HEK293T (cell line): Measurements from ENCODE around the gene CSNK1G1.
"Not testable (repeated sequence)": the region's sequence is repeated elsewhere in the genome, so short reads cannot be mapped to it uniquely, and the experiment has no call there.

Source experiments
- CTCF ChIA-PET: fragments of 350-600 bp; formaldehyde crosslinking; extraction: SDS; loops from one replicate; lab custom pipeline; 2021; ENCODE audit warnings: antibody characterized with exemption, inconsistent platforms; lab: Yijun Ruan, JAX
- POLR2A ChIA-PET: fragments of 350-600 bp; formaldehyde crosslinking; extraction: SDS; loops from one replicate; lab custom pipeline; 2020; ENCODE audit warnings: antibody characterized with exemption, inconsistent platforms; lab: Yijun Ruan, JAX
- DNase-seq: peaks from one replicate; pipeline ENCODE4 v3.0.0; 2012; ENCODE audit warnings: mixed read lengths; ENCODE audit errors: extremely low spot score
- ARNT ChIP-seq: fragments of 450-650 bp; IDR thresholded peaks from 2 replicates; pipeline ENCODE4 v1.6.1; 2017; ENCODE audit warnings: mild to moderate bottlenecking
- BHLHE40 ChIP-seq: fragments of 450-650 bp; IDR thresholded peaks from 2 replicates; pipeline ENCODE4 v1.6.1; 2016; ENCODE audit warnings: mild to moderate bottlenecking, moderate library complexity, borderline replicate concordance
- CTBP1 ChIP-seq: fragments of 450-650 bp; IDR thresholded peaks from 2 replicates; pipeline ENCODE4 v1.6.1; 2016; ENCODE audit warnings: borderline replicate concordance
- ELF4 ChIP-seq: fragments of 450-650 bp; IDR thresholded peaks from 2 replicates; pipeline ENCODE4 v1.6.1; 2017; ENCODE audit warnings: antibody characterized with exemption
- FOXA1 ChIP-seq: fragments of 450-650 bp; IDR thresholded peaks from 2 replicates; pipeline ENCODE4 v1.6.1; 2016; ENCODE audit warnings: mild to moderate bottlenecking
- FOXK2 ChIP-seq: fragments of 450-650 bp; IDR thresholded peaks from 2 replicates; pipeline ENCODE4 v1.6.1; 2016; ENCODE audit warnings: mild to moderate bottlenecking
- FOXM1 ChIP-seq: fragments of 450-650 bp; IDR thresholded peaks from 2 replicates; pipeline ENCODE4 v1.6.1; 2017; ENCODE audit warnings: mild to moderate bottlenecking, borderline replicate concordance
- HDGF ChIP-seq: fragments of 450-650 bp; IDR thresholded peaks from 2 replicates; pipeline ENCODE4 v1.6.1; 2017; ENCODE audit warnings: antibody characterized with exemption, borderline replicate concordance
- L3MBTL2 ChIP-seq: fragments of 450-650 bp; conservative IDR thresholded peaks from 2 replicates; pipeline ENCODE4 v1.6.1; 2016; ENCODE audit warnings: mild to moderate bottlenecking
- LEF1 ChIP-seq: fragments of 450-650 bp; IDR thresholded peaks from 2 replicates; pipeline ENCODE4 v1.6.1; 2017; ENCODE audit warnings: mild to moderate bottlenecking, borderline replicate concordance
- NFRKB ChIP-seq: fragments of 450-650 bp; IDR thresholded peaks from 2 replicates; pipeline ENCODE4 v1.6.1; 2016; ENCODE audit warnings: mild to moderate bottlenecking, moderate library complexity
- SP1 ChIP-seq: fragments of 450-650 bp; IDR thresholded peaks from 2 replicates; pipeline ENCODE4 v1.6.1; 2017
- SUZ12 ChIP-seq: fragments of 450-650 bp; IDR thresholded peaks from 2 replicates; pipeline ENCODE4 v1.6.1; 2016; ENCODE audit warnings: mild to moderate bottlenecking
- TARDBP ChIP-seq: fragments of 450-650 bp; IDR thresholded peaks from 2 replicates; pipeline ENCODE4 v1.6.1; 2016
- ZNF384 ChIP-seq: fragments of 450-650 bp; IDR thresholded peaks from 2 replicates; pipeline ENCODE4 v1.6.1; 2016
- TF ChIP-seq, protein P1 (sequence below): fragments of 450-650 bp; IDR thresholded peaks from 2 replicates; pipeline ENCODE4 v1.6.1; 2016

Gene CSNK1G1

DNA sequence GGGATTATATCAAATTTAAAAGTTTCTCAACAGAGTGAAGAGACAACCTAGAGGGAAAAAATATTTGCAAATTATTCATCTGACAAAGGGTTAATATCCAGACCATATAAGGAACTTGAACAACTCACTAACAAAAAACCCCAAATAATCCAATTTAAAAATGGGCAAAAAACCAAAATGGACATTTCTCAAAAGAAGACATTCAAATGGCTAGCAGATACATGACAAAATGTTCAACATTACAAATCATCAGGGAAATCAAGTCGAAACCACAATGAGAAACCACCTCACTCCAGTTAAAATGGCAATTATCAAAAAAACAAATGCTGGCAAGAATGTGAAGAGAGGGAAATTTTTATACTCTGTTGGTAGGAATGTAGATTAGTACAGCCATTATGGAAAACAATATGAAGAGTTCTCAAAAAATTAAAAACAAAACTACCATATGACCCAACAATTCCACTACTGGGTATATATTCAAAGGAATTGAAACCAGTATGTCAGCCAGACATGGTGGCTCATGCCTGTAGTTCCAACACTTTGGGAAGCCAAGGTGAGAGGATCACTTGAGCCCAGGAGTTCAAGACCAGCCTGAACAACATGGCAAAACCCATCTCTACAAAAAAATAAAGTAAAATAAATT, 88.5 kb downstream of the CSNK1G1 start:
- ChIA-PET CTCF (no interaction called here), POLR2A (no interaction called here)
- no peak for DNase-seq
- TF ChIP-seq FOXK2 = no peak
- TF ChIP-seq LEF1 = no peak
- TF ChIP-seq SP1 = no peak
- no peak for TF ChIP-seq ARNT
- TF ChIP-seq FOXM1 = no peak
- no peak for TF ChIP-seq L3MBTL2
- TF ChIP-seq, protein P1, sequence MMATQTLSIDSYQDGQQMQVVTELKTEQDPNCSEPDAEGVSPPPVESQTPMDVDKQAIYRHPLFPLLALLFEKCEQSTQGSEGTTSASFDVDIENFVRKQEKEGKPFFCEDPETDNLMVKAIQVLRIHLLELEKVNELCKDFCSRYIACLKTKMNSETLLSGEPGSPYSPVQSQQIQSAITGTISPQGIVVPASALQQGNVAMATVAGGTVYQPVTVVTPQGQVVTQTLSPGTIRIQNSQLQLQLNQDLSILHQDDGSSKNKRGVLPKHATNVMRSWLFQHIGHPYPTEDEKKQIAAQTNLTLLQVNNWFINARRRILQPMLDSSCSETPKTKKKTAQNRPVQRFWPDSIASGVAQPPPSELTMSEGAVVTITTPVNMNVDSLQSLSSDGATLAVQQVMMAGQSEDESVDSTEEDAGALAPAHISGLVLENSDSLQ = no peak
- no peak for TF ChIP-seq HDGF
- TF ChIP-seq NFRKB = no peak
- TF ChIP-seq BHLHE40 = no peak
- no peak for TF ChIP-seq SUZ12
- no peak for TF ChIP-seq CTBP1
- TF ChIP-seq ZNF384 = no peak
- no peak for TF ChIP-seq ELF4
- no peak for TF ChIP-seq TARDBP
- TF ChIP-seq FOXA1 = no peak

DNA sequence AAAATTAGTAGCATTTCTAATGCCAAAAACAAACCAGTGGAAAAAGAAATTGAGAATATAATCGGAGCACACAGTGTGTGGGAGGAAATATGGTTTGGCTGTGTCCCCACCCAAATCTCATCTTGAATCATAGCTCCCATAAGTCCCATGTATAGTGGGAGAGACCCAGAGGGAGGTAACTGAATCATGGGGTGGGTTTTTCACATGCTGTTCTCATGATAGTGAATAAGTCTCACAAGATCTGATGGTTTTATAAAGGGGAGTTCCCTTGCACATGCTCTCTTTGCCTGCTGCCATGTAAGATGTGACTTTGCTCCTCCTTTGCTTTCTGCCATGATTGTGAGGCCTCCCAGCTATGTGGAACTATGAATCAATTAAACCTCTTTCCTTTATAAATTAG, 90.8 kb downstream of the CSNK1G1 start:
- CTCF ChIA-PET, DNase-seq, POLR2A ChIA-PET: not testable (repeated sequence)

DNA sequence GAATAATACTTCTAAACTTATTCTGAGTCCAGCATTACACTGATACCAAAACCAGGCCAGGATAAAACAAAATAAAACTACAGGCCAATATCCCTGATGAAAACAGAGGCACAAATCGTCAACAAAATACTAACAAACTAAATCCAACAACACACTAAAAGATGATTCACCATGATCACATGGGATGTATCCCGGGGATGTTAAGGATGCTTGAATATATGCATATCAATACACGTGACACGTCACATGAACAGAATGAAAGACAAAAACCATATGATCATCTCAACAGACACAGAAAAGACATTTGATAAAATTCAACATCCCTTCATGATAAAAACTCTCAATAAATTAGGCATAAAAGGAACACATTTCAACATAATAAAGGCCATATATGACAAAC, 91.5 kb downstream of the CSNK1G1 start:
- ChIA-PET CTCF (no interaction called here), POLR2A (no interaction called here)
- no peak for TF ChIP-seq FOXK2
- TF ChIP-seq SP1 = no peak
- TF ChIP-seq ELF4 = no peak
- no peak for TF ChIP-seq SUZ12
- no peak for DNase-seq

DNA sequence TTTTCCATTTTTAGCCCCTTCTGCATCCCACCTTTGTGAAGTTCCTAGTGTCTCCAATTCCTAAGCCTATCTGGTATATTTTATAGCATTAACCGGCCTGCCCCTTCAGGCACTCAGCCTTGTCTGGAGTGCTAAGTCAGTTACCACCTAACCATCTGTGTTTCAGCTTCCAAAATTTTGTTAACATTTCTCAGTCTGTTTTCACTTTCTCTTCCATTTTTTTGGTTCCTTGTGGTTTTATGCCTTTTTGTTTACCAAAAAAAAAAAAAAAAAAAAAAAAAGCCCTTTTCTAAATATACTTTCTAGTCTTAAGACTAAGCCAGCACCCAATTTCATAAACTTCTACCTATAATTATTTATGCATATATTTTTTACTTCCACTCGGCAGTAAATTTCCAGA, 92.4 kb downstream of the CSNK1G1 start:
- DNase-seq = no peak
- TF ChIP-seq NFRKB = no peak
- TF ChIP-seq SUZ12 = no peak
- no peak for TF ChIP-seq SP1
- no peak for TF ChIP-seq ARNT
- no peak for TF ChIP-seq FOXA1
- no peak for TF ChIP-seq HDGF
- no peak for TF ChIP-seq FOXM1
- TF ChIP-seq CTBP1 = no peak
- TF ChIP-seq, protein P1 = no peak
- no peak for TF ChIP-seq L3MBTL2
- TF ChIP-seq LEF1 = no peak
- TF ChIP-seq ELF4 = no peak
- TF ChIP-seq BHLHE40 = no peak
- TF ChIP-seq FOXK2 = no peak
- TF ChIP-seq ZNF384 = no peak
- TF ChIP-seq TARDBP = no peak
- CTCF ChIA-PET = no interaction called here
- POLR2A ChIA-PET = no interaction called here

DNA sequence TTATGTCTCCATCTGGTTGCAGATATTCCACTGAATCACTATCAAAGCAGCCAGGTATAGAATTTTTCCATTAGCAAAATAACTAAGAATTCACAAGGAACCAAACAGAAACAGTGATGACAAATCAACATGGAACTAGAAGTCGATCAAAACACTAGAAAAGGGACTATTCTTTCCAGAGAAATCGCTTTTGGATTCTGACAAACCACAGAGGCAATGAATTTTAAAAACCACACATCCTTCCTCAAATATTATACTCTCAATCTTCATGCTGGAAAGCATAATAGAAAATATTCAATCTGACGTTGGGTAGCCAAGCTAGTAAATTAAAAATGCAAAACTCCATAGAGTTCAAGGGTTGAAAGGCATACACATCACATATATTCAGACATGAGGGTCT, 99.9 kb downstream of the CSNK1G1 start:
- TF ChIP-seq NFRKB (no peak), LEF1 (no peak), HDGF (no peak), ELF4 (no peak), ARNT (no peak), FOXK2 (no peak), BHLHE40 (no peak), SUZ12 (no peak), FOXM1 (no peak), TARDBP (no peak), FOXA1 (no peak), ZNF384 (no peak), CTBP1 (no peak), L3MBTL2 (no peak), SP1 (no peak)
- TF ChIP-seq, protein P1 = no peak
- CTCF ChIA-PET = no interaction called here
- DNase-seq = no peak
- POLR2A ChIA-PET = no interaction called here

DNA sequence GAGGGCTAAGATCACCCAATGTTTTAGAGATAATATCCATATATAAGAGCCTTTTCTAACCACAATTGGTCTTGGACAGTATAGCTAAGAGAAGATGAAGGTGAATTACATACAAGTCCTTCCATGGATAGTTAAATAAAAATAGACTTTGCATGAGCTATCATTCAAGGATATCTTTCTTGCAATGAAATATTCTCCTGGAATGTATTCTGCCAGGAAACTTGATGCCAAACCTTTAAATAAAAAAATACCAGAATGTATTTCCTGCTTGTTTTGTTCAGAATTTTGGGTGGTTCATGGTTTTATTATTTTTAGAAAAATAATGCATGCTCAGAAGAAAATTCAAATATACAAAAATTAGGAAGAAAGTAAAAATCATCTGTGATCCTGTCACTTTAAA, 104.3 kb downstream of the CSNK1G1 start:
- CTCF ChIA-PET = no interaction called here
- DNase-seq = no peak
- POLR2A ChIA-PET = no interaction called here
- no peak for TF ChIP-seq TARDBP
- no peak for TF ChIP-seq FOXM1
- no peak for TF ChIP-seq SUZ12
- TF ChIP-seq SP1 = no peak
- TF ChIP-seq FOXA1 = no peak
- TF ChIP-seq, protein P1 = no peak
- no peak for TF ChIP-seq HDGF
- TF ChIP-seq ELF4 = no peak
